Endothelial cell of umbilical vein (primary cell): Measurements from ENCODE around the gene MORC3. TPM values are rescaled to one million over a fixed set of nuclear protein-coding genes. Genes with fewer than 3 reads are reported as not detected.

Experiments used
- BruUV-seq: library from RNA; stranded (reverse); fragments of 400-500 nt; replicated peaks from 2 replicates; lab custom pipeline; 2021; lab: Mats Ljungman, UMichigan
- CTCF ChIA-PET: fragments of 300-600, 350-600 bp; sonication (Branson Sonifier 250); formaldehyde crosslinking; loops from one replicate; lab custom pipeline; 2021; ENCODE audit warnings: antibody characterized with exemption, inconsistent platforms; lab: Charles Lee
- POLR2A ChIA-PET: fragments of 300-600, 350-600 bp; sonication (Branson Sonifier 250); formaldehyde crosslinking; loops from one replicate; lab custom pipeline; 2021; ENCODE audit warnings: antibody characterized with exemption, inconsistent platforms; lab: Charles Lee
- DNase-seq: peaks from one replicate; pipeline ENCODE4 v3.0.0-alpha.2; 2011; ENCODE audit warnings: low read depth, low spot score
- FAIRE-seq: peaks from 2 replicates; lab custom pipeline; 2011; peaks lifted over from hg19 to GRCh38; lab: Jason Lieb, UNC
- H2AFZ ChIP-seq: 2 replicates; pipeline ENCODE4 v1.6.0; 2012; ENCODE audit warnings: low read depth, low read length, control low read depth, inconsistent platforms
- H3K27ac ChIP-seq: 2 replicates; pipeline ENCODE4 v1.5.1; 2011; ENCODE audit warnings: low read depth, mild to moderate bottlenecking, control low read depth, low read length, moderate library complexity; ENCODE audit not compliant: insufficient read depth
- H3K27me3 ChIP-seq, 2 experiments: 2 replicates each; pipeline versions ENCODE4 v1.6.0 to v1.6.1; 2011; ENCODE audit warnings: low read length in 2 of 2, mixed read lengths in 1 of 2; ENCODE audit not compliant: control insufficient read depth in 2 of 2, insufficient read depth in 2 of 2
- H3K36me3 ChIP-seq, 2 experiments: 2 replicates in 1 of 2; 3 replicates in 1 of 2; pipeline ENCODE4 v1.5.1; 2011; ENCODE audit warnings: low read length in 2 of 2, mild to moderate bottlenecking in 1 of 2, moderate library complexity in 1 of 2; ENCODE audit not compliant: control insufficient read depth in 2 of 2, insufficient read depth in 2 of 2; ENCODE audit errors: extremely low read depth in 1 of 2
- H3K4me1 ChIP-seq: 3 replicates; pipeline ENCODE4 v1.5.1; 2011; ENCODE audit warnings: mild to moderate bottlenecking, low read length; ENCODE audit not compliant: control insufficient read depth, insufficient read depth; ENCODE audit errors: extremely low read depth
- H3K4me2 ChIP-seq: 2 replicates; pipeline ENCODE4 v1.6.1; 2011; ENCODE audit warnings: low read length, control low read depth, mixed read lengths; ENCODE audit not compliant: insufficient read depth
- H3K4me3 ChIP-seq, 3 experiments: fragments of 200-600 bp in 1 of 3; sonication (generic), shearing (Covaris generic) in 1 of 3; replicated peaks in 1 of 3; 2 replicates each; pipeline ENCODE4 v1.5.1; 2011 to 2016; ENCODE audit warnings: control low read depth in 3 of 3, low read length in 3 of 3, mild to moderate bottlenecking in 2 of 3, inconsistent platforms in 1 of 3, low read depth in 1 of 3, moderate library complexity in 1 of 3; ENCODE audit not compliant: insufficient read depth in 1 of 3
- H3K79me2 ChIP-seq: 2 replicates; pipeline ENCODE4 v1.6.0; 2012; ENCODE audit warnings: low read length, inconsistent platforms; ENCODE audit not compliant: control insufficient read depth, insufficient read depth
- H3K9ac ChIP-seq: replicated peaks from 2 replicates; pipeline ENCODE3; 2011; ENCODE audit warnings: low read length, control low read depth; ENCODE audit not compliant: insufficient read depth; ENCODE audit errors: extremely low read depth
- H3K9me1 ChIP-seq: replicated peaks from 3 replicates; pipeline ENCODE4 v1.6.0; 2011; ENCODE audit warnings: mild to moderate bottlenecking, low read length; ENCODE audit not compliant: control insufficient read depth, insufficient read depth; ENCODE audit errors: extremely low read depth
- H3K9me3 ChIP-seq: replicated peaks from 2 replicates; pipeline ENCODE4 v1.5.1; 2012; ENCODE audit warnings: low read length, inconsistent platforms; ENCODE audit not compliant: control insufficient read depth, insufficient read depth
- H4K20me1 ChIP-seq: replicated peaks from 2 replicates; pipeline ENCODE3; 2011; ENCODE audit warnings: mild to moderate bottlenecking, low read length; ENCODE audit not compliant: control insufficient read depth, insufficient read depth; ENCODE audit errors: extremely low read depth
- EZH2 ChIP-seq: IDR thresholded peaks from 2 replicates; pipeline ENCODE4 v1.6.1; 2012; ENCODE audit warnings: borderline replicate concordance, low read depth, mild to moderate bottlenecking, moderate library complexity, low read length, inconsistent platforms; ENCODE audit not compliant: severe bottlenecking
- FOS ChIP-seq: IDR thresholded peaks from 2 replicates; pipeline ENCODE4 v1.6.1; 2011; ENCODE audit warnings: mild to moderate bottlenecking, low read length, moderate library complexity, borderline replicate concordance; ENCODE audit not compliant: insufficient read depth
- GATA2 ChIP-seq: IDR thresholded peaks from 2 replicates; pipeline ENCODE4 v1.7.0; 2011; ENCODE audit warnings: low read depth, mild to moderate bottlenecking, moderate library complexity, mixed read lengths, low read length; ENCODE audit not compliant: insufficient read length, insufficient read depth
- JUN ChIP-seq: IDR thresholded peaks from 2 replicates; pipeline ENCODE4 v1.6.1; 2011; ENCODE audit warnings: borderline replicate concordance, low read depth; ENCODE audit not compliant: insufficient read length, insufficient read depth
- MYC ChIP-seq: IDR thresholded peaks from one replicate; pipeline ENCODE4 v1.6.1; 2011; ENCODE audit warnings: mild to moderate bottlenecking, low read depth, low read length
- POLR2A ChIP-seq: IDR thresholded peaks from 2 replicates; pipeline ENCODE4 v1.6.1; 2012; ENCODE audit warnings: low read depth, mild to moderate bottlenecking, control low read depth, low read length
- POLR2AphosphoS5 ChIP-seq: IDR thresholded peaks from 2 replicates; pipeline ENCODE4 v1.6.1; 2012; ENCODE audit warnings: low read depth, mild to moderate bottlenecking, control low read depth, low read length, moderate library complexity; ENCODE audit not compliant: insufficient read depth
- dilution Hi-C: fragments of 300-500 bp; cut with MboI; formaldehyde crosslinking; loops from one replicate; pipeline ENCODE4 v1.15.0; 2019; ENCODE audit warnings: low sequenced_read_pairs; ENCODE audit not compliant: extremely low pct_ligation_motif_present
- intact Hi-C: fragments of 100-400 bp; cut with micrococcal nuclease; formaldehyde crosslinking; loops from one replicate; pipeline ENCODE4 v1.10.0; 2022
- polyA plus RNA-seq, 4 experiments: library from polyadenylated mRNA; depleted of rRNA in 3 of 4; stranded (reverse) in 3 of 4; unstranded in 1 of 4; fragments of >200 nt; gene quantifications; 2 replicates each; pipeline versions ENCODE4 v1.2.1 to v1.2.3, GENCODE V29; 2011 to 2012; ENCODE audit warnings: missing spikeins in 1 of 4
- total RNA-seq: library from RNA; stranded (reverse); gene quantifications from 2 replicates; pipeline ENCODE4 v1.2.3, GENCODE V29; 2021
- TF ChIP-seq, protein P1 (sequence below), 2 donors: IDR thresholded peaks; 1 replicate in 1 of 2; 2 replicates in 1 of 2; pipeline ENCODE4 v1.5.1; 2011; ENCODE audit warnings: low read length in 2 of 2, mild to moderate bottlenecking in 2 of 2, moderate library complexity in 2 of 2, control low read depth in 1 of 2, inconsistent platforms in 1 of 2, low read depth in 1 of 2; ENCODE audit not compliant: insufficient read depth in 1 of 2; ENCODE audit errors: extremely low read depth in 1 of 2
- TF ChIP-seq, protein P2 (sequence below): IDR thresholded peaks from 2 replicates; pipeline ENCODE4 v1.6.1; 2011; ENCODE audit not compliant: insufficient read depth, insufficient read length

The MORC3 gene
- total and polyA plus RNA-seq, 2 donors (not counting 3 experiments of a cell fraction or from before 2014, with no cell fraction given), result 7.3 to 25.3 TPM

DNA sequence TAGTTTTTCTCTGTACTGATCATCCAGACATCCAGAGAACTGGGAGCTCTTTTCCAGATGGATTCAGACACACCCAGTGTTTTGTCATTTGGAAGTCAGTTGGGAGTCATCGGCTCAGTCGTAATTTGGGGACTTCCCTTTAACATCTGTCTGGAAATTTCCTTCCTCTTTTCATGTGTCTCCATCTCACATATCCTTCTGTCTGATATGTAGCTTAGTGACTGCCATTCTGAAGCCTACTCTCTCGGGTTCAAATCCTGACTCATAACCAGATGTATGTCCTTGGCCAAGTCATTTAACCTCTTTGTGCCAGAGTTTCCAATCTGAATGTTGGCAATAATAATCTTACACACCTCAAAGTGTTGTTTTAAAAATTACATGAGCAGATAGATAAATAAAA is 3.0 kb downstream of the MORC3 start:
- no peak for FAIRE-seq
- Histone ChIP-seq H3K4me2 (no peak overlapping the region), H3K9me1 (no peaks in the 10 kb centered on the region), H4K20me1 (no peaks in the 10 kb centered on the region), H3K9ac (no peak overlapping the region), H3K79me2 (peaks cover 76% of the 10 kb centered on the region), H3K4me1 (peaks cover 25% of the 10 kb centered on the region), H3K4me3 (no peak overlapping the region), H3K9me3 (no peaks in the 10 kb centered on the region), H3K27ac (no peak overlapping the region), H3K36me3 (no peaks in the 10 kb centered on the region), H3K27me3 (no peaks in the 10 kb centered on the region), H2AFZ (no peak overlapping the region)
- intact Hi-C loops (loop anchor here (5.0 kb wide), 1 partner anchor 186 kb away; the partner anchor contains the start of gene CBR3), dilution Hi-C loops (no loop called here)
- BruUV-seq, result no TSS peak
- ChIA-PET CTCF (interaction anchor here (1.0 to 3.8 kb wide), 2 partner anchors 7 to 176 kb away, joined by 4 to 29 read pairs; no protein-coding TSS in a partner anchor), POLR2A (no interaction called here)
- peak; percentile 11 for DNase-seq
- TF ChIP-seq GATA2 (no peak), JUN (no peak), FOS (no peak), POLR2A (no peak), EZH2 (no peak), POLR2AphosphoS5 (no peak), MYC (no peak)
- TF ChIP-seq, protein P1, sequence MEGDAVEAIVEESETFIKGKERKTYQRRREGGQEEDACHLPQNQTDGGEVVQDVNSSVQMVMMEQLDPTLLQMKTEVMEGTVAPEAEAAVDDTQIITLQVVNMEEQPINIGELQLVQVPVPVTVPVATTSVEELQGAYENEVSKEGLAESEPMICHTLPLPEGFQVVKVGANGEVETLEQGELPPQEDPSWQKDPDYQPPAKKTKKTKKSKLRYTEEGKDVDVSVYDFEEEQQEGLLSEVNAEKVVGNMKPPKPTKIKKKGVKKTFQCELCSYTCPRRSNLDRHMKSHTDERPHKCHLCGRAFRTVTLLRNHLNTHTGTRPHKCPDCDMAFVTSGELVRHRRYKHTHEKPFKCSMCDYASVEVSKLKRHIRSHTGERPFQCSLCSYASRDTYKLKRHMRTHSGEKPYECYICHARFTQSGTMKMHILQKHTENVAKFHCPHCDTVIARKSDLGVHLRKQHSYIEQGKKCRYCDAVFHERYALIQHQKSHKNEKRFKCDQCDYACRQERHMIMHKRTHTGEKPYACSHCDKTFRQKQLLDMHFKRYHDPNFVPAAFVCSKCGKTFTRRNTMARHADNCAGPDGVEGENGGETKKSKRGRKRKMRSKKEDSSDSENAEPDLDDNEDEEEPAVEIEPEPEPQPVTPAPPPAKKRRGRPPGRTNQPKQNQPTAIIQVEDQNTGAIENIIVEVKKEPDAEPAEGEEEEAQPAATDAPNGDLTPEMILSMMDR (IDR thresholded peaks at IDR 0.05; ENCODE audit: extremely low read depth in 1 of 2, insufficient read depth in 1 of 2, low read depth in 1 of 2, low read length in 2 of 2), result no peak
- TF ChIP-seq, protein P2, sequence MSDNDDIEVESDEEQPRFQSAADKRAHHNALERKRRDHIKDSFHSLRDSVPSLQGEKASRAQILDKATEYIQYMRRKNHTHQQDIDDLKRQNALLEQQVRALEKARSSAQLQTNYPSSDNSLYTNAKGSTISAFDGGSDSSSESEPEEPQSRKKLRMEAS, result no peak
